Cardiac septum (tissue), 1 donor: ENCODE measurements around the gene PREX1. TPM values are rescaled to one million over a fixed set of nuclear protein-coding genes. Genes with fewer than 3 reads are reported as not detected.

Source experiments
- DNase-seq: peaks from one replicate; pipeline ENCODE4 v3.0.0-alpha.2; 2020; ENCODE audit warnings: low spot score
- intact Hi-C: fragments of 100-400 bp; cut with DNase I; formaldehyde crosslinking; loops from one replicate; pipeline ENCODE4 v1.14.0; 2022
- total RNA-seq: library from RNA; stranded (reverse); fragmentation: NEBNext Ultra II Directional; extraction: Animal tissue kit (Norgen Biotek cat#: 25700); gene quantifications from one replicate; pipeline ENCODE4 v1.2.1, GENCODE V29; 2021
- donor health status: DM: no; HTN: no; CAD: no.

The PREX1 gene
- total RNA-seq, 1 donor from 2014 or later, result 13.9 TPM

DNA sequence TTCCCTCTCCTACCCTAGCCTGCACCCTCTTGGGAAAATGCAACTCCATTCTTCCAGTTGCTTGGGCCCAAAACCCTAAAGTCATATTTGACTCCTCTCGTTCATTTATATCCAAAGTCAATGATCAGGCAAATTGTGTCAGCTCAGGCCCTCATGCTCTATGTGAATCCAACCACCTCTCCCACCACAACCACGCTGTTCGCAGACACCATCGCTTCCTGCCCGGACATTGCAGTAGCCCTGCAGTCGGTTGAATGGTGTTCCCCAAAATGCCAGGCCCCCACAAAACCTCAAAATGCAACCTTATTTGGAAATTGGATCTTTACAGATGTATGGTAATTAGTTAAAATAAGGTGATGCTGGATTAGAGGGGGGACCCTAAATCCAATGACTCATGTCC, 98.3 kb downstream of the PREX1 start:
- DNase-seq, result no peak

GRCh38 chr20:48728042-48728825, 99.6 kb downstream of the PREX1 start:
- intact Hi-C loops, result no loop called here
- no peak for DNase-seq

More for the DNA sequence above, 98.3 kb downstream of the PREX1 start:
- intact Hi-C loops, result no loop called here

DNA sequence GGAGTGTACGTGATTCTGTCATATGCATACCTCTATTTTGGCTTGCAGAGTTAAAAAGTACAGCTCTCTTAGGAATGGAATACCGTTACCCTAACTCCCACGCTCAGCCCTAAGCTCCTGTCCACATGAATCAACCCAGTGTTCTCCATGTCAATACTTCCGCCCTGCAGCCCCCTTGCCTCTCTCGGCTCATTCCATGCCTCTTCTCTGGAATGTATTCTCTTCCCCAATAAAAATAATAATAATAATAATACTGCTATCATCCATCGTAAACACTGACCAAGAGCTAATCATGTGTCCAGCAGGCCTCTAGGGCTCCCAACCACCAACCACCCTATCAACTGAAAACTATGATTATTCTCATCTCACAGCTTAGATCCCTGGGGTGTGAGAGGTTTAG, 100.6 kb downstream of the PREX1 start:
- intact Hi-C loops, result no loop called here
- no peak for DNase-seq

- intact Hi-C loops, result no loop called here
- no peak for DNase-seq
Observed at GRCh38 chr20:48725555-48725991, 102.2 kb downstream of the PREX1 start.

DNA sequence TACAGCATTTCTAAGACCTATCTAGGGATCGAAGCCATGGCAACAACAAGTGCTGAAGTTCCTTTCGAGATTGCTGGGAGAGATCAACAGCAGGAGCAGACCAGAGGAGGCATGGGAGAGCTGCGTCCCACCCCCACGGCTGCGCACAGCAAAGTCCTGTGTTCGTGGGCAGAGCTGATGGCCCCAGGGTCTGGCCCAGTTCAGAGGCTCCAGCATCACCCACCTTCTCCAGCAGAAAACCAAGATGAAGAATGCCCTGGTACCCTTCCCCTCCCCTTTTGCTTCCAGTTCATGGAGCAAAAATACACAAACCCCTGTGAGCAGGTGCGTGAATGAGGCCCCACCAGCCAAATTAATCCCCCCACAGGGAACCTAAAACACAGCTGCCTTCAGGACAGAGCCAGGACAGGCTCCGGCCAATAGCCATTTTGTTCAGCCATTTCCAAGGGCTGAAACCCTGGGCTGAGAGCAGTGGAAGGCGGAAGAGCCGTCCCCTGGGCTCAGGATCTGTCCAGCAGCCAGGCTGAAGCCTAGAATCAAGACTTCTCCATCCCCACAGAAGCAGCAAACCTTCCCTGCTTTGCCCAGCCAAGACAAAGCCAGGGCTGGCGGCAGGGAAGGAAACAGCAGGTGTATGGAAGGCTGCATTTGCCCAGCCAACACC, 102.8 kb downstream of the PREX1 start:
- intact Hi-C loops, result no loop called here
- no peak for DNase-seq

GRCh38 chr20:48724382-48724781, 103.4 kb downstream of the PREX1 start:
- DNase-seq, result no peak

GRCh38 chr20:48723308-48724264, 104.2 kb downstream of the PREX1 start:
- DNase-seq, result no peak
- intact Hi-C loops, result no loop called here

More at GRCh38 chr20:48724382-48724781, 103.4 kb downstream of the PREX1 start:
- intact Hi-C loops, result no loop called here

DNA sequence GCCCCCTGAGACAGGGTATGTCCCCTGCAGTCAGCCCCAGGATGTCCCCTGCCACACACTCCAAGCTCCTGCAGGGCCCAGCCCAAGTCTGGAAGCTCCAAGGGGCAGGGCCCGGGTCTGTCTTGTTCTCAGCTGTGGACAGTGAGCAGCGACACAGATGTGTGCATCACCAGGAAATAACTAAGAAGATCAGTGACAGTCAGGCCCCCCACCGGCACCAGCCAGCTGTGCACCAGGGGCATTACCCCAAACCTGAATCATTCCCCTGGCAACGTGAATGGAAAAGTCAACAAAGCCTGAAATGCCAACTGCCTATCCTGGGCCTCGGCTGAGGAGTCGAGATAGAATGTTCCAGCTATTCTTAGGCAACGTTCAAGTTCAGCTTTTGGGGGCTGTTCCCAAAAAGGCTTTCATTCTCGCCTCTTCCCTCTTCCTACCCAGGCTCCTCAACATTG, 105.0 kb downstream of the PREX1 start:
- no peak for DNase-seq
- intact Hi-C loops, result no loop called here

DNA sequence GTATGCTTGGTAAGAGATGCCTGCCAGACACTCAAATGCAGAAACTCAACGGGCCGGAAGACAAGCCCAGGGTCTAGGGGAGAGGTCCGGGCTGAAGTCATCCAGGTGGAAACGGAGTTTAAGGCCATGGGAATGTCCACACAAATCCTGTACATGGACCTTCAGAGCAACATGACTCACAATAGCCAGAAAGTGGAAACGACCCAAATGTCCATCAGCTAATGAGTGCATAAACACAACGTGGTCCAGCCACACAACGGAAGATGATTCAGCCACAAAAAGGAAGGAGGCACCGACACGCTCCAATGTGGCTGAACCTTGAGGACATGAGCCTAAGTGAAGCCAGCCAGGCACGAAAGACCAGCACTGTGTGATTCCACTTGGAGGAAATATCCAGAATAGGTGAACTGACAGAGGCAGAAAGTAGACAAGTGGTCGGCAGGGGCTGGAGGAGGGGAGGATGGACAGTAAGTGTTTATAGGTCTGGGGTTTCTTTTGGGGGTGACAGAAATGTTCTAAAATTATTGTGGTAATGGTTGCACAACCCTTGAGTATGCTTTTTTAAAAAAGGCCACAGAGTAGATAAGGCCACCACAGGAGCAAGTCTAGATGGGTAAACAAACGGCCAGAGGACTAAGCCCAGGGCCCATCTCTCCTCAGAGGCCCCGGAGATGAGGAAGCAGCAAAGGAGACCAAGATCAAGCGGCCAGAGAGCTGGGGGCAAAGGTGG, 105.6 kb downstream of the PREX1 start:
- intact Hi-C loops, result no loop called here

GRCh38 chr20:48721324-48722001, 106.3 kb downstream of the PREX1 start:
- intact Hi-C loops, result no loop called here
- no peak for DNase-seq

More for the DNA sequence above, 105.6 kb downstream of the PREX1 start:
- peak; percentile 85 for DNase-seq

- DNase-seq, result no peak
- intact Hi-C loops, result no loop called here
Observed at GRCh38 chr20:48720256-48720985, 107.4 kb downstream of the PREX1 start.

DNA sequence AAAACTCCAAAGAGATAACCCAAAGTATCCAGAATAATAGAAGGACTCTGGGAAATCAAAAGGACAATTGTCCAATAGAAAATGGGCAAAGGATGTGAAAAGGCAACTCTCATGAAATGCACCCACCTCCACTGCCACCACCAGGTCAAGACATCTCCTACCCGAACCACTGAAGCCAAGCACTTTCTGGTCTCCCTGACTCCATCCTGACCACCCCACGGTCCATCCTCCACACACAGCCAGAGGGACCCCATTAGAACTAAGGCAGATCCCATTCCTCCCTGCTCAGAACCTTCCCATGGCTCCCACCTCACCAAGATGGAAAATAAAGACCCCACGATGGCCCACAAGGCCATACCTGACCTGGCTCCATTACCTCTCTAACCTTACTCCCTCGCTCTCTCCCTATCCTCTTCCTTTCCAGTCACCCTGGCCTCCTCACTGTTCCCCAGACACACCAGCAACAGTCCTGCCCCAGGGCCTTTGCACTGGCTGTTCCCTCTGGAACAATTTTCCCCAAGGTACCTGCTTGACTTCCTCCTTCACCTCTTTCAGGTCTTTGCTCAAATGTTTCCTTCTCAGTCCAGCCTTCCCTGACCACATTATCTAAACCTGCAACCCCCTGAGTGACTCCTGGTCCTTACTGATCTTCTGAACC, 108.1 kb downstream of the PREX1 start:
- no peak for DNase-seq
- intact Hi-C loops, result no loop called here

GRCh38 chr20:48718786-48719578, 108.8 kb downstream of the PREX1 start:
- intact Hi-C loops, result no loop called here
- no peak for DNase-seq

GRCh38 chr20:48717680-48718223, 110.0 kb downstream of the PREX1 start:
- intact Hi-C loops, result no loop called here
- no peak for DNase-seq

GRCh38 chr20:48717095-48717672, 110.6 kb downstream of the PREX1 start:
- intact Hi-C loops, result no loop called here
- DNase-seq, result no peak

DNA sequence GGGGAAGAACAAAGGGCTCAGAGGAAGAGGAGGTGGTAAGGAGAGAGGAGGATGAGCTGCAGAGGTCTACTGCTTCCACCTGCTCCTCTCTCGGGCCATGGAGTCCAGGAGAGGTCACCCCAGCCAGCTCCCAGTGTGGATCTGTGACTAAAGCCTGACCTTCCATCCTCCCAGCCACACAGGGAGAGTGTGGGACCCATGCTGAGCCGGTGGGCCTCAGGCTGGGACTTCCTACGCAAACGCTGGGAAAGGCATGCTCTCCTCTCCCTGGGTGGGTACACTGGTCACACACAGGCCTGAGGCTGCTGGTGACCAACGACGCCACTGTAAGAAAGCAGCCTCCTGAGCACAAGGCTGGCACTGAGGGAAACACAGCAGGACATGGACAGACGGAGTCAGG, 111.3 kb downstream of the PREX1 start:
- DNase-seq, result no peak
- intact Hi-C loops, result no loop called here
